ENCODE data around the gene ATXN10.
"Not testable (repeated sequence)": the region's sequence is repeated elsewhere in the genome, so short reads cannot be mapped to it uniquely, and the experiment has no call there.

DNA sequence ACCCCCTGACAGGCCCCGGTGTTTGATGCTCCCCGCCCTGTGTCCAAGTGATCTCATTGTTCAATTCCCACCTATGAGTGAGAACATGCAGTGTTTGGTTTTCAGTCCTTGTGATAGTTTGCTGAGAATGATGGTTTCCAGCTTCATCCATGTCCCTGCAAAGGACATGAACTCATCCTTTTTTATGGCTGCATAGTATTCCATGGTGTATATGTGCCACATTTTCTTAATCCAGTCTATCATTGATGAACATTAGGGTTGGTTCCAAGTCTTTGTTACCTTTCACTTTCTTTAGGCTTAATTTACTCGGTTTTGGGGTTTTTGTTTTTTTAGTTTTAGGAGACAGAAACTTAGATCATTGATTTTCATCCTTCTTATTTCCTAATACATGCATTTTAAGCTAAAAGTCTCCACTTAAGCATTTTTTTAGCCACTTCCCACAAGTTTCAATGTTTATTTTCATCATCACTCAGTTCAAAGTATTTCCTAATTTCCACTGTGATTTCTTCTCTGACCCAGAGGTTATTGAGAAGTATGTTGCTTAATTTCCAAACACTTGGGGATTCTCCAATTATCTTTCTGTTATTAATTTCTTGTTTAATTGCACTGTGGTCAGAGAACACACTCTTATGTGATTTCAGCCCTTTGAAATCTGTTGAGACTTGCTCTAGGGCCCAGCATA lies 48.0 kb upstream of the ATXN10 start:
- TF ChIP-seq, protein P1, sequence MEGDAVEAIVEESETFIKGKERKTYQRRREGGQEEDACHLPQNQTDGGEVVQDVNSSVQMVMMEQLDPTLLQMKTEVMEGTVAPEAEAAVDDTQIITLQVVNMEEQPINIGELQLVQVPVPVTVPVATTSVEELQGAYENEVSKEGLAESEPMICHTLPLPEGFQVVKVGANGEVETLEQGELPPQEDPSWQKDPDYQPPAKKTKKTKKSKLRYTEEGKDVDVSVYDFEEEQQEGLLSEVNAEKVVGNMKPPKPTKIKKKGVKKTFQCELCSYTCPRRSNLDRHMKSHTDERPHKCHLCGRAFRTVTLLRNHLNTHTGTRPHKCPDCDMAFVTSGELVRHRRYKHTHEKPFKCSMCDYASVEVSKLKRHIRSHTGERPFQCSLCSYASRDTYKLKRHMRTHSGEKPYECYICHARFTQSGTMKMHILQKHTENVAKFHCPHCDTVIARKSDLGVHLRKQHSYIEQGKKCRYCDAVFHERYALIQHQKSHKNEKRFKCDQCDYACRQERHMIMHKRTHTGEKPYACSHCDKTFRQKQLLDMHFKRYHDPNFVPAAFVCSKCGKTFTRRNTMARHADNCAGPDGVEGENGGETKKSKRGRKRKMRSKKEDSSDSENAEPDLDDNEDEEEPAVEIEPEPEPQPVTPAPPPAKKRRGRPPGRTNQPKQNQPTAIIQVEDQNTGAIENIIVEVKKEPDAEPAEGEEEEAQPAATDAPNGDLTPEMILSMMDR (IDR thresholded peaks at IDR 0.05), result not testable (repeated sequence)
- not testable (repeated sequence) for TF ChIP-seq POLR2A (IDR thresholded peaks at IDR 0.05)
